Measurements from ENCODE around the gene PIGL.
A peak's percentile ranks its signal among the peaks of the same experiment; 100 is the strongest.

Gene PIGL

GRCh38 chr17:16211590-16211989 lies 5.4 kb upstream of the PIGL start:
- Histone ChIP-seq H3K9me3 (ENCODE audit: control extremely low read depth in 1 of 5, control insufficient read depth in 4 of 5, insufficient read depth in 2 of 5, low read depth in 1 of 5, low read length in 4 of 5) (no peaks in the 10 kb centered on the region), H3K4me1 (ENCODE audit: control extremely low read depth in 1 of 4, control insufficient read depth in 4 of 4, insufficient read depth in 4 of 4, low read length in 3 of 4) (peaks cover 11 to 24% (median 15%) of the 10 kb centered on the region in 4 experiments), H3K27ac (ENCODE audit: insufficient read depth in 1 of 2, low read depth in 1 of 2, low read length in 2 of 2, poor library complexity in 1 of 2, severe bottlenecking in 2 of 2) (no peak overlapping the region), H3K4me3 (ENCODE audit: control insufficient read depth in 1 of 7, extremely low read depth in 1 of 7, insufficient read depth in 4 of 7, low read depth in 2 of 7, low read length in 6 of 7) (no peak overlapping the region), H3K36me3 (ENCODE audit: control insufficient read depth in 4 of 4, insufficient read depth in 4 of 4, low read length in 3 of 4) (no peaks in the 10 kb centered on the region), H3K27me3 (replicated peaks in 2 of 5; ENCODE audit: control insufficient read depth in 4 of 5, insufficient read depth in 5 of 5, low read length in 4 of 5) (no peaks in the 10 kb centered on the region)
- CTCF ChIA-PET: interaction anchor here (1.2 kb wide), 1 partner anchor 148 kb away, joined by 3 read pairs; no protein-coding TSS in a partner anchor
- no peak for DNase-seq
- POLR2A ChIA-PET: no interaction called here
- WGBS (ENCODE audit: insufficient coverage): no CpG with 5 or more reads among the region's 3 CpGs

- Histone ChIP-seq H3K9me3 (ENCODE audit: control extremely low read depth in 1 of 5, control insufficient read depth in 4 of 5, insufficient read depth in 2 of 5, low read depth in 1 of 5, low read length in 4 of 5) (no peaks in the 10 kb centered on the region), H3K36me3 (ENCODE audit: control insufficient read depth in 4 of 4, insufficient read depth in 4 of 4, low read length in 3 of 4) (no peaks in the 10 kb centered on the region), H3K4me3 (ENCODE audit: control insufficient read depth in 1 of 7, extremely low read depth in 1 of 7, insufficient read depth in 4 of 7, low read depth in 2 of 7, low read length in 6 of 7) (no peak overlapping the region), H3K4me1 (ENCODE audit: control extremely low read depth in 1 of 4, control insufficient read depth in 4 of 4, insufficient read depth in 4 of 4, low read length in 3 of 4) (peaks cover 12 to 33% (median 18%) of the 10 kb centered on the region in 4 experiments), H3K27ac (ENCODE audit: insufficient read depth in 1 of 2, low read depth in 1 of 2, low read length in 2 of 2, poor library complexity in 1 of 2, severe bottlenecking in 2 of 2) (no peak overlapping the region), H3K27me3 (replicated peaks in 2 of 5; ENCODE audit: control insufficient read depth in 4 of 5, insufficient read depth in 5 of 5, low read length in 4 of 5) (no peaks in the 10 kb centered on the region)
- POLR2A ChIA-PET: no interaction called here
- WGBS (ENCODE audit: insufficient coverage): 100% methylated on average over 1 of the region's 6 CpGs
- CTCF ChIA-PET: interaction anchor here (0.6 kb wide), 1 partner anchor 101 kb away, joined by 4 read pairs; no protein-coding TSS in a partner anchor
- no peak for DNase-seq
Measured at GRCh38 chr17:16212793-16213192, 4.2 kb upstream of the PIGL start.

GRCh38 chr17:16214190-16215001 lies 2.6 kb upstream of the PIGL start:
- no peaks in the 10 kb centered on the region for H3K36me3 ChIP-seq (ENCODE audit: control insufficient read depth in 4 of 4, insufficient read depth in 4 of 4, low read length in 3 of 4)

GRCh38 chr17:16215002-16215272 lies 2.1 kb upstream of the PIGL start:
- DNase-seq: peak; percentile 33 to 70 (median 53)
- Histone ChIP-seq H3K4me3 (ENCODE audit: control insufficient read depth in 1 of 7, extremely low read depth in 1 of 7, insufficient read depth in 4 of 7, low read depth in 2 of 7, low read length in 6 of 7) (peak overlapping the region; percentile 68 to 99 (median 91)), H3K36me3 (ENCODE audit: control insufficient read depth in 4 of 4, insufficient read depth in 4 of 4, low read length in 3 of 4) (peaks cover 0 to 2% (median under 1%) of the 10 kb centered on the region in 4 experiments), H3K4me1 (ENCODE audit: control extremely low read depth in 1 of 4, control insufficient read depth in 4 of 4, insufficient read depth in 4 of 4, low read length in 3 of 4) (peaks cover 12 to 42% (median 20%) of the 10 kb centered on the region in 4 experiments), H3K27me3 (replicated peaks in 2 of 5; ENCODE audit: control insufficient read depth in 4 of 5, insufficient read depth in 5 of 5, low read length in 4 of 5) (no peaks in the 10 kb centered on the region), H3K9me3 (ENCODE audit: control extremely low read depth in 1 of 5, control insufficient read depth in 4 of 5, insufficient read depth in 2 of 5, low read depth in 1 of 5, low read length in 4 of 5) (no peaks in the 10 kb centered on the region), H3K27ac (ENCODE audit: insufficient read depth in 1 of 2, low read depth in 1 of 2, low read length in 2 of 2, poor library complexity in 1 of 2, severe bottlenecking in 2 of 2) (peak overlapping the region; percentile 80 to 89)
- CTCF ChIA-PET: interaction anchor here (1.0 to 1.1 kb wide), 2 partner anchors 16 to 25 kb away, joined by 3 read pairs; no protein-coding TSS in a partner anchor
- WGBS (ENCODE audit: insufficient coverage): 0% methylated on average over 23 of the region's 27 CpGs
- POLR2A ChIA-PET: no interaction called here

More at GRCh38 chr17:16214190-16215001, 2.6 kb upstream of the PIGL start:
- ChIA-PET CTCF (interaction anchor here (1.0 kb wide), 1 partner anchor 24 kb away, joined by 3 read pairs; no protein-coding TSS in a partner anchor), POLR2A (no interaction called here)
- H3K9me3 ChIP-seq (ENCODE audit: control extremely low read depth in 1 of 5, control insufficient read depth in 4 of 5, insufficient read depth in 2 of 5, low read depth in 1 of 5, low read length in 4 of 5): no peaks in the 10 kb centered on the region
- H3K27ac ChIP-seq (ENCODE audit: insufficient read depth in 1 of 2, low read depth in 1 of 2, low read length in 2 of 2, poor library complexity in 1 of 2, severe bottlenecking in 2 of 2): peak overlapping the region; percentile 80 to 89
- peak overlapping the region; percentile 68 to 99 (median 91) for H3K4me3 ChIP-seq (ENCODE audit: control insufficient read depth in 1 of 7, extremely low read depth in 1 of 7, insufficient read depth in 4 of 7, low read depth in 2 of 7, low read length in 6 of 7)
- H3K4me1 ChIP-seq (ENCODE audit: control extremely low read depth in 1 of 4, control insufficient read depth in 4 of 4, insufficient read depth in 4 of 4, low read length in 3 of 4): peaks cover 12 to 42% (median 20%) of the 10 kb centered on the region in 4 experiments
- no peaks in the 10 kb centered on the region for H3K27me3 ChIP-seq (replicated peaks in 2 of 5; ENCODE audit: control insufficient read depth in 4 of 5, insufficient read depth in 5 of 5, low read length in 4 of 5)
- DNase-seq: no peak
- WGBS (ENCODE audit: insufficient coverage): 5% methylated on average over 14 of the region's 16 CpGs

- H3K9me3 ChIP-seq (ENCODE audit: control extremely low read depth in 1 of 5, control insufficient read depth in 4 of 5, insufficient read depth in 2 of 5, low read depth in 1 of 5, low read length in 4 of 5): no peaks in the 10 kb centered on the region
Measured at GRCh38 chr17:16215273-16215964, 1.6 kb upstream of the PIGL start, which contains the start of gene NCOR1. NCOR1 (minus strand) TSS chr17:16215534; CDS start chr17:16194569, 20,965 bp downstream.

GRCh38 chr17:16215965-16216316 lies 1.1 kb upstream of the PIGL start:
- H3K27ac ChIP-seq (ENCODE audit: insufficient read depth in 1 of 2, low read depth in 1 of 2, low read length in 2 of 2, poor library complexity in 1 of 2, severe bottlenecking in 2 of 2): peak overlapping the region; percentile 80 to 89
- H3K27me3 ChIP-seq (replicated peaks in 2 of 5; ENCODE audit: control insufficient read depth in 4 of 5, insufficient read depth in 5 of 5, low read length in 4 of 5): no peaks in the 10 kb centered on the region
- peak in 2 of 3 donors; percentile 60 to 78 for DNase-seq
- ChIA-PET CTCF (interaction anchor here (0.7 to 1.5 kb wide), 3 partner anchors 10 to 27 kb away, joined by 3 read pairs; no protein-coding TSS in a partner anchor), POLR2A (interaction anchor here (0.6 to 1.4 kb wide), 2 partner anchors 17 to 649 kb away, joined by 3 to 4 read pairs; no protein-coding TSS in a partner anchor)
- no peaks in the 10 kb centered on the region for H3K9me3 ChIP-seq (ENCODE audit: control extremely low read depth in 1 of 5, control insufficient read depth in 4 of 5, insufficient read depth in 2 of 5, low read depth in 1 of 5, low read length in 4 of 5)
- peaks cover 0 to 2% (median under 1%) of the 10 kb centered on the region in 4 experiments for H3K36me3 ChIP-seq (ENCODE audit: control insufficient read depth in 4 of 4, insufficient read depth in 4 of 4, low read length in 3 of 4)
- 62% methylated on average over 21 of the region's 22 CpGs for WGBS (ENCODE audit: insufficient coverage)
- peaks cover 12 to 42% (median 20%) of the 10 kb centered on the region in 4 experiments for H3K4me1 ChIP-seq (ENCODE audit: control extremely low read depth in 1 of 4, control insufficient read depth in 4 of 4, insufficient read depth in 4 of 4, low read length in 3 of 4)
- H3K4me3 ChIP-seq (ENCODE audit: control insufficient read depth in 1 of 7, extremely low read depth in 1 of 7, insufficient read depth in 4 of 7, low read depth in 2 of 7, low read length in 6 of 7): peak overlapping the region; percentile 68 to 99 (median 91)

More at GRCh38 chr17:16215273-16215964, 1.6 kb upstream of the PIGL start, which contains the start of gene NCOR1:
- DNase-seq: peak; percentile 93 to 95 (median 94)
- Histone ChIP-seq H3K27ac (ENCODE audit: insufficient read depth in 1 of 2, low read depth in 1 of 2, low read length in 2 of 2, poor library complexity in 1 of 2, severe bottlenecking in 2 of 2) (peak within 1 kb of the TSS; percentile 80 to 89), H3K36me3 (ENCODE audit: control insufficient read depth in 4 of 4, insufficient read depth in 4 of 4, low read length in 3 of 4) (peaks cover 0 to 2% (median under 1%) of the 10 kb centered on the region in 4 experiments), H3K4me1 (ENCODE audit: control extremely low read depth in 1 of 4, control insufficient read depth in 4 of 4, insufficient read depth in 4 of 4, low read length in 3 of 4) (peaks cover 12 to 42% (median 20%) of the 10 kb centered on the region in 4 experiments), H3K27me3 (replicated peaks in 2 of 5; ENCODE audit: control insufficient read depth in 4 of 5, insufficient read depth in 5 of 5, low read length in 4 of 5) (no peaks in the 10 kb centered on the region), H3K4me3 (ENCODE audit: control insufficient read depth in 1 of 7, extremely low read depth in 1 of 7, insufficient read depth in 4 of 7, low read depth in 2 of 7, low read length in 6 of 7) (peak within 1 kb of the TSS; percentile 68 to 99 (median 91))
- WGBS (ENCODE audit: insufficient coverage): 0% methylated on average over 76 of the region's 82 CpGs
- POLR2A ChIA-PET: interaction anchor here (0.6 to 1.4 kb wide), 2 partner anchors 16 to 648 kb away, joined by 3 to 4 read pairs; no protein-coding TSS in a partner anchor
- CTCF ChIA-PET: interaction anchor here (1.0 to 1.5 kb wide), 3 partner anchors 10 to 25 kb away, joined by 3 read pairs; no protein-coding TSS in a partner anchor
